Upper lobe of left lung (tissue), 6 donors: ENCODE results near the gene OGA. TPM values are rescaled to one million over a fixed set of nuclear protein-coding genes. Genes with fewer than 3 reads are reported as not detected.

Experiments
- ATAC-seq, 2 donors: fragments of 200-7000 bp; cut with Tn5 transposase; one replicate each; pipeline ENCODE4 v1.9.1; 2022; ENCODE audit warnings: mild to moderate bottlenecking in 2 of 2, moderate library complexity in 2 of 2; ENCODE audit not compliant: low FRiP score in 2 of 2
- DNase-seq, 2 donors: peaks; one replicate each; pipeline ENCODE4 v3.0.0-alpha.2; 2019 to 2020
- H3K27ac ChIP-seq, 4 donors: fragments of 200-600 bp; sonication (generic); one replicate each; pipeline ENCODE4 v1.5.1; 2016 to 2019
- H3K27me3 ChIP-seq, 4 donors: fragments of 200-600 bp; sonication (generic); one replicate each; pipeline ENCODE4 v1.5.1; 2017 to 2019
- H3K36me3 ChIP-seq, 4 donors: fragments of 200-600 bp; sonication (generic); one replicate each; pipeline ENCODE4 v1.5.1; 2016 to 2019
- H3K4me1 ChIP-seq, 4 donors: fragments of 200-600 bp; sonication (generic); one replicate each; pipeline ENCODE4 v1.5.1; 2018 to 2019
- H3K4me3 ChIP-seq, 4 donors: fragments of 200-600 bp; sonication (generic); one replicate each; pipeline ENCODE4 v1.5.1; 2017 to 2019; ENCODE audit warnings: mild to moderate bottlenecking in 2 of 4, moderate library complexity in 1 of 4
- H3K9me3 ChIP-seq, 4 donors: fragments of 200-600 bp; sonication (generic); one replicate each; pipeline ENCODE4 v1.5.1; 2018 to 2019
- EP300 ChIP-seq, 4 donors: sonication (generic); formaldehyde crosslinking; IDR thresholded peaks; one replicate each; pipeline ENCODE4 v1.5.1; 2017; ENCODE audit warnings: antibody characterized with exemption in 4 of 4, control low read depth in 2 of 4
- POLR2A ChIP-seq, 4 donors: fragments of 450-650 bp; IDR thresholded peaks; one replicate each; pipeline ENCODE4 v1.5.1; 2016 to 2017; ENCODE audit warnings: antibody characterized with exemption in 4 of 4, mild to moderate bottlenecking in 2 of 4
- POLR2AphosphoS5 ChIP-seq, 2 donors: sonication (generic); formaldehyde crosslinking; IDR thresholded peaks; one replicate each; pipeline ENCODE4 v1.5.1; 2017; ENCODE audit warnings: antibody characterized with exemption in 2 of 2
- WGBS, 2 donors: methylation state at CpG; one replicate each; pipeline ENCODE4 v1.1.5; 2017 to 2018; 5-methylcytosine and 5-hydroxymethylcytosine counted together
- total RNA-seq, 6 donors: library from RNA; depleted of rRNA in 4 of 6; stranded (reverse); fragments of >200 nt in 4 of 6; gene quantifications; one replicate each; pipeline versions ENCODE4 v1.1.0 to v1.2.1, GENCODE V29; 2016 to 2021
- TF ChIP-seq, protein P1 (sequence below), 6 experiments: fragments of 450-650 bp in 4 of 6; fragments of 200-600 bp in 2 of 6; sonication (generic) in 2 of 6; IDR thresholded peaks; one replicate each; pipeline ENCODE4 v1.5.1; 2016 to 2019; ENCODE audit warnings: antibody characterized with exemption in 6 of 6
- donor health status: DM: no; HTN: no; CAD: no; lungs with moderate emphysema.
- donor health status: DM: no; HTN: yes; CAD: no; lungs with severe emphysema.

OGA gene
- total RNA-seq, 6 donors from 2014 or later = 71.1 to 374 (median 138) TPM

GRCh38 chr10:101781655-101781983 is 36.6 kb downstream of the OGA start:
- Histone ChIP-seq H3K4me1 (peaks cover 47 to 57% (median 49%) of the 10 kb centered on the region in 4 donors), H3K36me3 (peaks cover 4 to 26% (median 14%) of the 10 kb centered on the region in 4 donors), H3K27ac (no peak overlapping the region), H3K27me3 (peaks cover 0 to 22% (median 10%) of the 10 kb centered on the region in 4 donors), H3K4me3 (no peak overlapping the region), H3K9me3 (no peaks in the 10 kb centered on the region)
- 85 to 86% methylated on average over 7 of the region's 7 CpGs for WGBS, 2 donors
- ATAC-seq = no peak
- DNase-seq = no peak
- TF ChIP-seq POLR2AphosphoS5 (IDR thresholded peaks at IDR 0.05) (no peak), EP300 (IDR thresholded peaks at IDR 0.05) (no peak), POLR2A (IDR thresholded peaks at IDR 0.05) (no peak)
- TF ChIP-seq, protein P1, sequence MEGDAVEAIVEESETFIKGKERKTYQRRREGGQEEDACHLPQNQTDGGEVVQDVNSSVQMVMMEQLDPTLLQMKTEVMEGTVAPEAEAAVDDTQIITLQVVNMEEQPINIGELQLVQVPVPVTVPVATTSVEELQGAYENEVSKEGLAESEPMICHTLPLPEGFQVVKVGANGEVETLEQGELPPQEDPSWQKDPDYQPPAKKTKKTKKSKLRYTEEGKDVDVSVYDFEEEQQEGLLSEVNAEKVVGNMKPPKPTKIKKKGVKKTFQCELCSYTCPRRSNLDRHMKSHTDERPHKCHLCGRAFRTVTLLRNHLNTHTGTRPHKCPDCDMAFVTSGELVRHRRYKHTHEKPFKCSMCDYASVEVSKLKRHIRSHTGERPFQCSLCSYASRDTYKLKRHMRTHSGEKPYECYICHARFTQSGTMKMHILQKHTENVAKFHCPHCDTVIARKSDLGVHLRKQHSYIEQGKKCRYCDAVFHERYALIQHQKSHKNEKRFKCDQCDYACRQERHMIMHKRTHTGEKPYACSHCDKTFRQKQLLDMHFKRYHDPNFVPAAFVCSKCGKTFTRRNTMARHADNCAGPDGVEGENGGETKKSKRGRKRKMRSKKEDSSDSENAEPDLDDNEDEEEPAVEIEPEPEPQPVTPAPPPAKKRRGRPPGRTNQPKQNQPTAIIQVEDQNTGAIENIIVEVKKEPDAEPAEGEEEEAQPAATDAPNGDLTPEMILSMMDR (IDR thresholded peaks at IDR 0.05) = no peak

GRCh38 chr10:101780818-101781654 is 37.2 kb downstream of the OGA start:
- H3K9me3 ChIP-seq = no peaks in the 10 kb centered on the region
- TF ChIP-seq POLR2AphosphoS5 (IDR thresholded peaks at IDR 0.05) = no peak
- TF ChIP-seq, protein P1 (IDR thresholded peaks at IDR 0.05) = peak; percentile 79 to 91 (median 83)
- ATAC-seq (peak; percentile 70 to 84), DNase-seq (peak; percentile 59 to 87)
- H3K27me3 ChIP-seq = peaks cover 0 to 27% (median 15%) of the 10 kb centered on the region in 4 donors
- no peak overlapping the region for H3K27ac ChIP-seq
- peaks cover 52 to 62% (median 54%) of the 10 kb centered on the region in 4 donors for H3K4me1 ChIP-seq
- H3K4me3 ChIP-seq = no peak overlapping the region
- H3K36me3 ChIP-seq = peaks cover under 1 to 20% (median 8%) of the 10 kb centered on the region in 4 donors
- WGBS, 2 donors = 53% methylated on average over 13 to 14 of the region's 14 CpGs

- Histone ChIP-seq H3K27me3 (peaks cover 2 to 35% (median 21%) of the 10 kb centered on the region in 4 donors), H3K27ac (no peak overlapping the region), H3K9me3 (no peaks in the 10 kb centered on the region), H3K4me1 (peaks cover 56 to 70% (median 61%) of the 10 kb centered on the region in 4 donors), H3K36me3 (peaks cover 0 to 13% (median 2%) of the 10 kb centered on the region in 4 donors), H3K4me3 (peak overlapping the region in 3 of 4 donors; percentile 38 to 50 (median 45))
- no peak for DNase-seq
- 21 to 25% methylated on average over 13 to 17 of the region's 17 CpGs for WGBS, 2 donors
- TF ChIP-seq, protein P1 (IDR thresholded peaks at IDR 0.05) = peak in 2 of 6 experiments; percentile 2 to 23
- no peak for TF ChIP-seq EP300 (IDR thresholded peaks at IDR 0.05)
- TF ChIP-seq POLR2AphosphoS5 (IDR thresholded peaks at IDR 0.05) = no peak
- TF ChIP-seq POLR2A (IDR thresholded peaks at IDR 0.05) = no peak
- ATAC-seq = no peak
Observed at GRCh38 chr10:101780187-101780817, 37.9 kb downstream of the OGA start.

DNA sequence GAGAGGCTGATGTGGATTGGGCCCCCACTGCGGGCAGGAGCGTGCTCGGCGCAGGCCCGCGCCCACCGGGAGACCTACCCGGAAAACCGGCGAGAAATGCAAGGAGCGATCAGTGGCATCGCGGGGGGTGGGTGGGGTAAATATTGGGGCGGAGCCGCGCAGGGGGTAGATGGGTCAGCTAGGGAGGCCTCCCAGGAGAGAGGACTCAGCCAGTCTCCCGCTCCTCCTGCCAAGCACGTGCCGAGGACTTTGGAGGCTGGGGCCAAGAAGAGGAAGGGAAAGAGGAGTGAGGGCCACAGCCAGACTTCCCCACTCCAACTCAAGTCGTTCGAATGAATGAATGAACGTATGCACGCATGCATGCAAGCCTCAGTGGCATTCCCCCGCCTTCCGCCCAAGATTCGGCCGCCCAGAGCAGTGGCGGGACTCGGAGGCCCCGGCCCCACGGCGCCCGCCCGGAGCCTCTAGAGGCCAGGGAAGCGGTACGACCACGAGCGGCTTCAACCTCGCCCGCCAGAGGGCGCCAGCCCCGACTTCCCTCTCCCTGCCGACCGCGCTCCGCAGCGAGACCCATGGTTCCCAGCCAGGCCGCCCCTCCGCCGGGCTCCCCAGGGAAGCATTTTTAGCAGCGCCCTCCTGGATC is 38.6 kb downstream of the OGA start:
- peaks cover 61 to 76% (median 67%) of the 10 kb centered on the region in 4 donors for H3K4me1 ChIP-seq

More for the DNA sequence above, 38.6 kb downstream of the OGA start:
- Histone ChIP-seq H3K4me3 (peak overlapping the region in 3 of 4 donors; percentile 38 to 50 (median 45)), H3K27me3 (peaks cover 3 to 41% (median 26%) of the 10 kb centered on the region in 4 donors), H3K27ac (no peak overlapping the region), H3K36me3 (peaks cover 0 to 7% (median 0%) of the 10 kb centered on the region in 4 donors), H3K9me3 (no peaks in the 10 kb centered on the region)
- DNase-seq = peak; percentile 85 to 97
- ATAC-seq = peak; percentile 87 to 88
- WGBS, 2 donors = 0 to 2% methylated on average over 2 to 42 of the region's 51 CpGs
- TF ChIP-seq, protein P1 (IDR thresholded peaks at IDR 0.05) = peak; percentile 82 to 89 (median 86)
- no peak for TF ChIP-seq EP300 (IDR thresholded peaks at IDR 0.05)
